HepG2 (cell line): Measurements from ENCODE around the gene PLAGL2. TPM values are rescaled to one million over a fixed set of nuclear protein-coding genes. Genes with fewer than 3 reads are reported as not detected.
A peak's percentile ranks its signal among the peaks of the same experiment; 100 is the strongest.

Experiments used
- ARID4A ChIP-seq: sonication (generic); formaldehyde crosslinking; IDR thresholded peaks from 2 replicates; pipeline ENCODE4 v1.5.0; 2020; ENCODE audit warnings: mild to moderate bottlenecking, missing genetic modification reagents, borderline replicate concordance
- ARNT2 ChIP-seq: sonication (generic); formaldehyde crosslinking; IDR thresholded peaks from 2 replicates; pipeline ENCODE4 v1.8.0; 2022; ENCODE audit warnings: mild to moderate bottlenecking, low read depth, missing genetic modification reagents, moderate library complexity
- ARNTL ChIP-seq: sonication (generic); formaldehyde crosslinking; IDR thresholded peaks from 2 replicates; pipeline ENCODE4 v1.4.0; 2020; ENCODE audit warnings: mild to moderate bottlenecking, missing genetic modification reagents
- ATF4 ChIP-seq, 2 experiments: fragments of 450-650 bp in 1 of 2; sonication (generic) in 1 of 2; formaldehyde crosslinking; IDR thresholded peaks; 2 replicates each; pipeline versions ENCODE4 v1.5.0 to v1.8.0; 2020 to 2022; ENCODE audit warnings: mild to moderate bottlenecking in 1 of 2, missing genetic modification reagents in 1 of 2
- ATF7 ChIP-seq, 2 experiments: fragments of 450-650 bp in 1 of 2; sonication (generic) in 1 of 2; formaldehyde crosslinking in 1 of 2; IDR thresholded peaks; 2 replicates each; pipeline versions ENCODE4 v1.4.0 to v1.6.1; 2016 to 2020; ENCODE audit warnings: antibody characterized with exemption in 1 of 2, mild to moderate bottlenecking in 1 of 2, missing genetic modification reagents in 1 of 2
- CTCF ChIP-seq: sonication (generic); formaldehyde crosslinking; IDR thresholded peaks from 2 replicates; pipeline ENCODE4 v1.5.0; 2020; ENCODE audit warnings: mild to moderate bottlenecking, missing genetic modification reagents, moderate library complexity
- NCOA1 ChIP-seq: sonication (generic); formaldehyde crosslinking; IDR thresholded peaks from 2 replicates; pipeline ENCODE4 v1.9.0; 2021; ENCODE audit warnings: missing genetic modification reagents
- PBX2 ChIP-seq: IDR thresholded peaks from 2 replicates; pipeline ENCODE4 v1.6.1; 2016; ENCODE audit warnings: control low read depth
- REL ChIP-seq: sonication (generic); formaldehyde crosslinking; conservative IDR thresholded peaks from 2 replicates; pipeline ENCODE4 v1.8.0; 2022; ENCODE audit warnings: mild to moderate bottlenecking, missing genetic modification reagents, moderate library complexity
- SP2 ChIP-seq: sonication (generic); formaldehyde crosslinking; IDR thresholded peaks from 2 replicates; pipeline ENCODE4 v1.5.1; 2020; ENCODE audit warnings: mild to moderate bottlenecking, missing genetic modification reagents
- ZBTB2 ChIP-seq: sonication (generic); formaldehyde crosslinking; IDR thresholded peaks from 2 replicates; pipeline ENCODE4 v1.8.0; 2022; ENCODE audit warnings: low read depth, missing genetic modification reagents
- ZKSCAN8 ChIP-seq: IDR thresholded peaks from 2 replicates; pipeline ENCODE4 v1.6.1; 2016; ENCODE audit warnings: borderline replicate concordance, missing genetic modification reagents, missing compliant biosample characterization
- ZNF337 ChIP-seq: sonication (generic); formaldehyde crosslinking; IDR thresholded peaks from 2 replicates; pipeline ENCODE4 v1.5.1; 2020; ENCODE audit warnings: missing genetic modification reagents, low read depth, mild to moderate bottlenecking, borderline replicate concordance
- ZNF577 ChIP-seq: sonication (generic); formaldehyde crosslinking; IDR thresholded peaks from 2 replicates; pipeline ENCODE4 v1.4.0; 2020; ENCODE audit warnings: mild to moderate bottlenecking, low read depth, missing genetic modification reagents, borderline replicate concordance
- ZNF737 ChIP-seq: sonication (generic); formaldehyde crosslinking; IDR thresholded peaks from 2 replicates; pipeline ENCODE4 v1.5.0; 2020; ENCODE audit warnings: missing genetic modification reagents, mild to moderate bottlenecking, borderline replicate concordance
- ZNF740 ChIP-seq: sonication (generic); formaldehyde crosslinking; IDR thresholded peaks from 2 replicates; pipeline ENCODE4 v1.4.0; 2020; ENCODE audit warnings: missing genetic modification reagents
- ZNF790 ChIP-seq: sonication (generic); formaldehyde crosslinking; IDR thresholded peaks from 2 replicates; pipeline ENCODE4 v1.8.0; 2022; ENCODE audit warnings: missing genetic modification reagents, mild to moderate bottlenecking, borderline replicate concordance
- polyA plus RNA-seq, 8 experiments: library from polyadenylated mRNA; depleted of rRNA in 3 of 8; stranded (reverse) in 7 of 8; unstranded in 1 of 8; fragments of >200 nt; fragmentation: Illumina TruSeq in 4 of 8; extraction: Trizol in 4 of 8; gene quantifications; 2 replicates each; pipeline versions ENCODE4 v1.2.1 to v1.2.3, GENCODE V29; 2011 to 2016; ENCODE audit warnings: low read depth in 4 of 8, missing spikeins in 1 of 8, mixed read lengths in 1 of 8; ENCODE audit not compliant: insufficient read depth in 1 of 8
- total RNA-seq, 5 experiments: library from RNA; depleted of rRNA; stranded (reverse); fragments of >200 nt; fragmentation: Illumina TruSeq; extraction: Trizol; gene quantifications; 2 replicates each; pipeline ENCODE4 v1.2.3, GENCODE V29; 2016; ENCODE audit warnings: low read depth in 1 of 5

The PLAGL2 gene
- total and polyA plus RNA-seq, 2 of the 13 experiments (the other 11 are each of a cell fraction or from before 2014, with no cell fraction given) = 15.2 to 15.3 TPM

- TF ChIP-seq PBX2 (CRISPR knock-in tag) (no peak), ZNF337 (CRISPR knock-in tag) (no peak), ARNTL (CRISPR knock-in tag) (no peak), CTCF (CRISPR knock-in tag) (peak; percentile 74), ZNF740 (CRISPR knock-in tag) (peak; percentile 74; the same call in 1 of the 2 replicates), ATF7 (IDR thresholded peaks at IDR 0.05) (no peak), ATF7 (CRISPR knock-in tag; IDR thresholded peaks at IDR 0.05) (0 out of 2 replicates have a peak, but pooled peaks have one; percentile 12), ARNT2 (CRISPR knock-in tag) (peak; percentile 99; the same call in 1 of the 2 replicates), ZNF790 (CRISPR knock-in tag) (peak; percentile 97), REL (CRISPR knock-in tag) (no peak), ARID4A (CRISPR knock-in tag) (peak; percentile 94), SP2 (CRISPR knock-in tag) (no peak), ZKSCAN8 (CRISPR knock-in tag) (no peak), ZNF577 (CRISPR knock-in tag) (no peak), ATF4 (CRISPR knock-in tag; IDR thresholded peaks at IDR 0.05) (peak in 1 of 2 experiments; percentile 48; a peak in 1 of 4 replicates), NCOA1 (CRISPR knock-in tag) (no peak; the same call in 1 of the 2 replicates), ZBTB2 (CRISPR knock-in tag) (peak; percentile 100), ZNF737 (CRISPR knock-in tag) (peak; percentile 88; the same call in 1 of the 2 replicates)
Observed at GRCh38 chr20:32207626-32208498, at the start of gene PLAGL2, which contains the start of gene POFUT1 (continued).
